ENCODE measurements around the gene KRTAP19-3. TPM values are rescaled to one million over a fixed set of nuclear protein-coding genes. Genes with fewer than 3 reads are reported as not detected.
"Not testable (repeated sequence)": the region's sequence is repeated elsewhere in the genome, so short reads cannot be mapped to it uniquely, and the experiment has no call there.

KRTAP19-3 gene
- not detected in 2 replicates for total RNA-seq

GRCh38 chr21:30491963-30492428, at the start of gene KRTAP19-3:
Gene KRTAP19-3 (minus strand): TSS chr21:30492013. CDS start chr21:30491957, 56 bp downstream.
- no peak within 1 kb of the TSS for H3K4me3 ChIP-seq (ENCODE audit: low read depth, low read length)
- TF ChIP-seq CTCF (IDR thresholded peaks at IDR 0.05; ENCODE audit: insufficient read depth, low read length, poor library complexity, severe bottlenecking) = no peak
- no peaks in the 10 kb centered on the region for H3K36me3 ChIP-seq (ENCODE audit: control insufficient read depth, insufficient read depth, low read length)
- DNase-seq (ENCODE audit: low read depth) = no peak
- no peaks in the 10 kb centered on the region for H3K27me3 ChIP-seq (ENCODE audit: control insufficient read depth, insufficient read depth, low read length)

DNA sequence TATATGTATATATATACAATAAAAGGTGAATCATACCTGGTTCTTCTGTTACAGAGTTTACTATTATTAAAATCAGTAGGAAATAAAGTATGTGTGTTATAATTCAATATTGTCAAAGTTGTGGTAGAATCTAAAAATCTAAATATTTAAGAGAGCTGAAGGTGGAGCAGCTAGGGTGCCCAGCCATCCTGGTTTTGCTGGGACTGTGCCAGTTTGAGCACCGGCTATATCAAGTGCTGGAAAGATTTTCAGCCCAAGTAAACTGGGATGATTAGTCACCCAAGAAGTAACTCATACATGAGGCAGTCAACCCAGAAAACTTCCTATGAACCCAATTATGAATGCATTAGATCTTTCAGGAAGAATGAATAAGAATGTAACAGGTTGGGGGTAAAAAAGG, 27.1 kb upstream of the KRTAP19-3 start:
- no peaks in the 10 kb centered on the region for H3K36me3 ChIP-seq (ENCODE audit: control insufficient read depth, insufficient read depth, low read length)
- no peak for TF ChIP-seq CTCF (IDR thresholded peaks at IDR 0.05; ENCODE audit: insufficient read depth, low read length, poor library complexity, severe bottlenecking)
- no peak for DNase-seq (ENCODE audit: low read depth)

DNA sequence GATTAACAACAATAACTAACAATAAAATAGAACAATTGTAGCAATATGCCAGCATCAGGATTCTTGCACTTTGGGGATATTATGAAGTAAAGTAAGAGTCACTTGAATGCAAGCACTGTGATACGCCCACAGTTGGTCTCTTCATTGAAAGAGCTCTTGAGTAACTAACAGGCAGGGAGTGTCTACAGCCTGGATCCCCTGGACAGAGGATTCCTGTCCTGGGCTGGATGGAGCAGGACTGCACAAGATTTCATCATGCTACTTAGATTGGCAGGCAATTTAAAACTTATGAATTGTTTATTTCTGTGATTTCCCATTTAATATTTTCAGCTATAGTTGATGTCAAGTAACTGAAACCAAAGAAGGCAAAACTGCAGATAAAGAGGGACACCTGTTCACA, 23.9 kb upstream of the KRTAP19-3 start:
- no peak for DNase-seq (ENCODE audit: low read depth)
- H3K4me3 ChIP-seq (ENCODE audit: low read depth, low read length) = no peak overlapping the region
- no peaks in the 10 kb centered on the region for H3K27me3 ChIP-seq (ENCODE audit: control insufficient read depth, insufficient read depth, low read length)
- H3K36me3 ChIP-seq (ENCODE audit: control insufficient read depth, insufficient read depth, low read length) = no peaks in the 10 kb centered on the region
- no peak for TF ChIP-seq CTCF (IDR thresholded peaks at IDR 0.05; ENCODE audit: insufficient read depth, low read length, poor library complexity, severe bottlenecking)

More for the DNA sequence above, 27.1 kb upstream of the KRTAP19-3 start:
- no peaks in the 10 kb centered on the region for H3K27me3 ChIP-seq (ENCODE audit: control insufficient read depth, insufficient read depth, low read length)
- H3K4me3 ChIP-seq (ENCODE audit: low read depth, low read length) = no peak overlapping the region

DNA sequence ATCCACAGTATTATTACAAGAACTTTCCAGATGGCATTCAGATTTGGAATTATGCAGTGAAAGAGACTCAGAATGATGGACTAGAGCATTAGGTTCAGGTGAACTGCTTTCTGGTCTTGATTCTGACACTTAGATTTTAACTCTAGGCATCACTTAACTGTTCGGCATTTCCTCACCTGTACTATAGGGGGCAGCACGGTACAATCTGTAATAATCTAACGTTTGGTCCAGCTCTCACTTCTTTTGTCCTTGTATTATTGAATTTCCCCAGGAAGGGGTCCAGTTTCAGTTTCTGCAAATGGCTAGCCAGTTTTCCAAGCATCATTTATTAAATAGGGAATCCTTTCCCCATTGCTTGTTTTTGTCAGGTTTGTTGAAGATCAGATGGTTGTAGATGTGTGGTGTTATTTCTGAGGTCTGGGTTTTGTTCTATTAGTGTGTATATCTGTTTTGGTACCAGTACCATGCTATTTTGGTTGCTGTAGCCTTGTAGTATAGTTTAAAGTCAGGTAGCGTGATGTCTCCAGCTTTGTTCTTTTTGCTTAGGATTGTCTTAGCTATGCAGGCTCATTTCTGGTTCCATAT, 13.9 kb upstream of the KRTAP19-3 start:
- not testable (repeated sequence) for H3K36me3 ChIP-seq (ENCODE audit: control insufficient read depth, insufficient read depth, low read length); H3K27me3 ChIP-seq (ENCODE audit: control insufficient read depth, insufficient read depth, low read length); H3K4me3 ChIP-seq (ENCODE audit: low read depth, low read length); DNase-seq (ENCODE audit: low read depth)
- TF ChIP-seq CTCF (IDR thresholded peaks at IDR 0.05; ENCODE audit: insufficient read depth, low read length, poor library complexity, severe bottlenecking) = peak; percentile 37

DNA sequence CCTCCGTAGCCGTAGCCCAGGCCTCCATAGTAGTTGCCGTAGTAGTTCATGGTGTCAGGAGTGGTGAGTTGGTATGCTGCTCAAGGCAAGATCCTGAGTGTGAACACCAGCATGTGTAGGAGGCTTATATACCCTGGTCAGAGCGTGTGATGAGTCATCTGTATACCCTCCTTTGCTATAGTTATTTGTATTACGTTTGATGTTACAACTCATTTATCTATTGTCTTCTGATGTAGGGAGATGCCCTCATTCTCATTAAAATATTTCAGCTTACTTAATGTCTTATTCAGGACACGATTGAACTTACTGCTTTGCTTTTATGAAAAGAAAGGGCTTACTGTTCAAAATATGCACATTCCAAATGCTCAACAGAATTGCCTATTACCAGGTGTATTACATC, 10.2 kb upstream of the KRTAP19-3 start, which contains the start of gene KRTAP19-5:
Gene KRTAP19-5 (minus strand): TSS at position 101 of the 400 bp plus-strand sequence. CDS start 51 bp downstream, at position 50.
- H3K27me3 ChIP-seq (ENCODE audit: control insufficient read depth, insufficient read depth, low read length) = no peaks in the 10 kb centered on the region
- no peak for TF ChIP-seq CTCF (IDR thresholded peaks at IDR 0.05; ENCODE audit: insufficient read depth, low read length, poor library complexity, severe bottlenecking)
- no peak within 1 kb of the TSS for H3K4me3 ChIP-seq (ENCODE audit: low read depth, low read length)
- no peak for DNase-seq (ENCODE audit: low read depth)
- H3K36me3 ChIP-seq (ENCODE audit: control insufficient read depth, insufficient read depth, low read length) = no peaks in the 10 kb centered on the region

DNA sequence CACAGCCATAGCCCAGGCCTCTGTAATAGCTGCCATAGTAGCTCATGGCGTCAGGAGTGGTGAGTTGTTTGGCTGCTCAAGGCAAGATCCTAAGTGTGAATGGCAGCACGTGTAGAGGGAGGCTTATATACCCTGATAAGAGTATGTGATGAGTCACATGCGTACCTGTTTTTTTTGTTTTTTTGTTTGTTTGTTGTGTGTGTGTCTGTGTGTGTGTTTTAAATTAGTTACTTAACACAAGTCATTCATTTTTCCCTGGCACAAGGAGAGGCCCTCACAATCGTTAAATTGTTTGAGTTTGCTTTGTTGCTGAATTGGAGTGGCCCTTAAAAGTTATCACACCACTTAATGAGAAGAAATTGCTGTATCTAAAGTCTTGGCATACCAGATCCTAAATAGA, 5.3 kb upstream of the KRTAP19-3 start, which contains the start of gene KRTAP19-4:
Gene KRTAP19-4 (minus strand): TSS at position 101 of the 400 bp plus-strand sequence. CDS start 55 bp downstream, at position 46.
- no peaks in the 10 kb centered on the region for H3K27me3 ChIP-seq (ENCODE audit: control insufficient read depth, insufficient read depth, low read length)
- no peak for DNase-seq (ENCODE audit: low read depth)
- H3K36me3 ChIP-seq (ENCODE audit: control insufficient read depth, insufficient read depth, low read length) = no peaks in the 10 kb centered on the region
- H3K4me3 ChIP-seq (ENCODE audit: low read depth, low read length) = no peak within 1 kb of the TSS
- TF ChIP-seq CTCF (IDR thresholded peaks at IDR 0.05; ENCODE audit: insufficient read depth, low read length, poor library complexity, severe bottlenecking) = no peak
